Kidney epithelial cell (primary cell): ENCODE measurements around the gene TMIGD1. TPM values are rescaled to one million over a fixed set of nuclear protein-coding genes. Genes with fewer than 3 reads are reported as not detected.

ENCODE experiments used
- DNase-seq: peaks from one replicate; pipeline ENCODE4 v3.0.0-alpha.2; 2010; ENCODE audit warnings: low read depth
- H3K27me3 ChIP-seq: 2 replicates; pipeline ENCODE4 v1.6.0; 2011; ENCODE audit warnings: low read length; ENCODE audit not compliant: control insufficient read depth, insufficient read depth
- H3K36me3 ChIP-seq: 2 replicates; pipeline ENCODE4 v1.5.1; 2011; ENCODE audit warnings: low read length; ENCODE audit not compliant: control insufficient read depth, insufficient read depth
- H3K4me3 ChIP-seq: 2 replicates; pipeline ENCODE4 v1.5.1; 2011; ENCODE audit warnings: low read depth, mild to moderate bottlenecking, control low read depth, low read length
- CTCF ChIP-seq: IDR thresholded peaks from 2 replicates; pipeline ENCODE4 v1.5.1; 2011; ENCODE audit warnings: mild to moderate bottlenecking, moderate library complexity, low read length, control low read depth, inconsistent platforms; ENCODE audit not compliant: insufficient read depth, poor library complexity, severe bottlenecking
- total RNA-seq: library from RNA; depleted of rRNA; stranded (reverse); fragments of >200 nt; gene quantifications from 2 replicates; pipeline ENCODE4 v1.2.3, GENCODE V29; 2015

The TMIGD1 gene
- total RNA-seq, 1 donor from 2014 or later: not detected

GRCh38 chr17:30321314-30321713, 12.5 kb downstream of the TMIGD1 start:
- no peak overlapping the region for H3K4me3 ChIP-seq
- no peak for TF ChIP-seq CTCF
- DNase-seq: no peak
- H3K27me3 ChIP-seq: no peaks in the 10 kb centered on the region
- no peaks in the 10 kb centered on the region for H3K36me3 ChIP-seq

- Histone ChIP-seq H3K27me3 (no peaks in the 10 kb centered on the region), H3K36me3 (no peaks in the 10 kb centered on the region), H3K4me3 (no peak overlapping the region)
- TF ChIP-seq CTCF: no peak
- DNase-seq: no peak
Observed at GRCh38 chr17:30318155-30318554, 15.7 kb downstream of the TMIGD1 start.

- Histone ChIP-seq H3K27me3 (no peaks in the 10 kb centered on the region), H3K4me3 (no peak overlapping the region), H3K36me3 (no peaks in the 10 kb centered on the region)
- DNase-seq: no peak
- no peak for TF ChIP-seq CTCF
Observed at GRCh38 chr17:30316736-30317135, 17.1 kb downstream of the TMIGD1 start.

GRCh38 chr17:30315106-30315505, 18.8 kb downstream of the TMIGD1 start:
- Histone ChIP-seq H3K36me3 (no peaks in the 10 kb centered on the region), H3K27me3 (no peaks in the 10 kb centered on the region), H3K4me3 (no peak overlapping the region)
- DNase-seq: no peak
- TF ChIP-seq CTCF: no peak

GRCh38 chr17:30314474-30314873, 19.4 kb downstream of the TMIGD1 start:
- Histone ChIP-seq H3K4me3 (no peak overlapping the region), H3K27me3 (no peaks in the 10 kb centered on the region)

More at GRCh38 chr17:30314474-30314873, 19.4 kb downstream of the TMIGD1 start:
- no peaks in the 10 kb centered on the region for H3K36me3 ChIP-seq
- no peak for DNase-seq
- no peak for TF ChIP-seq CTCF
